Muscle of leg (tissue), 11 donors: ENCODE data around the gene ARSD. TPM values are rescaled to one million over a fixed set of nuclear protein-coding genes. Genes with fewer than 3 reads are reported as not detected.
"Not testable (repeated sequence)": the region's sequence is repeated elsewhere in the genome, so short reads cannot be mapped to it uniquely, and the experiment has no call there.

ENCODE experiments used
- DNase-seq: peaks from one replicate; pipeline ENCODE4 v3.0.0; 2013
- H3K27ac ChIP-seq: one replicate; pipeline ENCODE4 v1.5.1; 2013; ENCODE audit warnings: mild to moderate bottlenecking, low read length, control low read depth
- H3K27me3 ChIP-seq: one replicate; pipeline ENCODE4 v1.6.1; 2013; ENCODE audit warnings: low read length; ENCODE audit not compliant: control insufficient read depth, insufficient read depth
- H3K36me3 ChIP-seq: one replicate; pipeline ENCODE4 v1.6.1; 2013; ENCODE audit warnings: low read length; ENCODE audit not compliant: control insufficient read depth, insufficient read depth
- H3K4me1 ChIP-seq: one replicate; pipeline ENCODE4 v1.6.1; 2013; ENCODE audit warnings: low read length; ENCODE audit not compliant: control insufficient read depth, insufficient read depth
- H3K4me3 ChIP-seq: one replicate; pipeline ENCODE4 v1.5.1; 2013; ENCODE audit warnings: low read length, control low read depth
- H3K9me3 ChIP-seq: replicated peaks from 2 replicates; pipeline ENCODE4 v1.6.1; 2013; ENCODE audit warnings: low read depth, low read length; ENCODE audit not compliant: control insufficient read depth
- WGBS: methylation state at CpG from one replicate; pipeline ENCODE4 v1.1.5; 2013; ENCODE audit warnings: missing lambda C conversion rate; ENCODE audit not compliant: insufficient coverage; 5-methylcytosine and 5-hydroxymethylcytosine counted together
- polyA plus RNA-seq, 8 donors: library from polyadenylated mRNA; unstranded; fragments of 120-200 nt; gene quantifications; one replicate each; pipeline versions ENCODE4 v1.2.1 to v1.2.3, GENCODE V29; 2013; ENCODE audit warnings: inconsistent platforms in 1 of 8, low replicate concordance in 1 of 8; ENCODE audit not compliant: insufficient read length in 8 of 8, insufficient read depth in 1 of 8
- total RNA-seq: library from RNA; stranded (reverse); fragments of 120-200 nt; gene quantifications from one replicate; pipeline ENCODE4 v1.2.4, GENCODE V29; 2013

Gene ARSD
- total and polyA plus RNA-seq, 9 donors: 7.1 to 10.9 (median 8.4) TPM

DNA sequence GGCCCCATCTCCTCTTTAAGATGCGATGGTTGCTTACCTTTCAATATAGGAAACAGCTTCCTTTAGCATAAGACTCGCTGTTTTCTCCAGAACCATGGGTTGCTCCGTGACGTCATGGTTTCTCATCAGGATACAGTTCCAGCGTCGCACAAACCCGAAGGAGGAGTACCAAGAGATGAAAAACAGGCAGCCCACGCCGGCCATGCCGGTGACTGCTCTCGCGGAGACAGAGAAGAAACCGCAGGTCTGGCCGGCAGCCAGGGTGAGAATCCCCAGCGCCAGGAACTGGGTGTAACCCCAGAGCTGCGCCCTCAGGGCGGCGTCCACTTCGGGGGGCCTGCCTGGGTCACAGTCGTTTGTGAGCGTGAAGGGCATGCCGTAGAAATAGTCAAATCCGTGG, 11.4 kb downstream of the ARSD start:
- WGBS: 94% methylated on average over 22 of the region's 23 CpGs
- Histone ChIP-seq H3K4me1 (no peaks in the 10 kb centered on the region), H3K27me3 (no peaks in the 10 kb centered on the region), H3K27ac (no peak overlapping the region), H3K4me3 (no peak overlapping the region), H3K36me3 (peaks cover 8% of the 10 kb centered on the region), H3K9me3 (no peaks in the 10 kb centered on the region)
- no peak for DNase-seq

DNA sequence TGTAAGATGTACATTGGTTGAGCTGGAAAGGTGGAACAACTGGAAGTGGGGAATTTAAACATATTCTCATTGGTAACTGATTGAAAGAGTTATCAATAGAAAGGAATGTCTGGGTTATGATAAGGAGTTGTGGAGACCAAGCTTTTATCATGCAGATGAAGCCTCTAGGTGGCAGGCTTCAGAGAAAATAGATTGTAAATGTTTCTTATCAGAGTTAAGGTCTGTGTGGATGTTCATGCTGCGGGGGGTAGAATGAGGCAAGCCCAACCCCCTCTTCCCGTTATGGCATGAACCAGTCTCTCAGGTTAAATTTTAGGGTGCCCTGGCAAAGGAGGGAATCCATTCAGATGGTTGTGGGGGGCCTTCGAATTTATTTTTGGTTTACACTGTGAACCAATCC, 16.0 kb downstream of the ARSD start:
- H3K27me3 ChIP-seq: no peaks in the 10 kb centered on the region

DNA sequence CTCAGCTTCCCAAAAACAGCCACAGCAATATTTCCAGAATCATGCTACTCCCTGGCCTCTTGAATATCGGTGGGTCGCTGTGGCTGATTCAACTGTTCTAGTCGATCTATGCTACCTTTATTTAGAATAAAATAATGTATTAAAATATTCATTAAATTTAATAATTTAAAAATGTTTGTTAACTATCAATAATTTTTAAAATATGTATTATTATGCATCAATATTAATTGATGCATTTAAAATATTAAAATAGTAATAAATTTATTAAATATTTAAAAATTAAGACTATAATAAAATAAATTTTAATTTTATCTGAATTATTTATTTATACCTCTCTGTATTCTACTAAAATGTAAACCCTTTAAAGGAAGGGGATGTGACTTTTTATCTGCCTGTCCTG, 19.0 kb downstream of the ARSD start:
- Histone ChIP-seq H3K27ac (no peak overlapping the region), H3K36me3 (peaks cover 5% of the 10 kb centered on the region), H3K9me3 (no peaks in the 10 kb centered on the region), H3K4me3 (no peak overlapping the region), H3K27me3 (no peaks in the 10 kb centered on the region), H3K4me1 (no peaks in the 10 kb centered on the region)
- no peak for DNase-seq
- no CpG with 5 or more reads among the region's 3 CpGs for WGBS

More for the DNA sequence above, 16.0 kb downstream of the ARSD start:
- H3K36me3 ChIP-seq: no peaks in the 10 kb centered on the region
- no peak for DNase-seq
- H3K9me3 ChIP-seq: no peaks in the 10 kb centered on the region
- no peak overlapping the region for H3K4me3 ChIP-seq
- no peak overlapping the region for H3K27ac ChIP-seq
- H3K4me1 ChIP-seq: no peaks in the 10 kb centered on the region
- no CpG with 5 or more reads among the region's 3 CpGs for WGBS

DNA sequence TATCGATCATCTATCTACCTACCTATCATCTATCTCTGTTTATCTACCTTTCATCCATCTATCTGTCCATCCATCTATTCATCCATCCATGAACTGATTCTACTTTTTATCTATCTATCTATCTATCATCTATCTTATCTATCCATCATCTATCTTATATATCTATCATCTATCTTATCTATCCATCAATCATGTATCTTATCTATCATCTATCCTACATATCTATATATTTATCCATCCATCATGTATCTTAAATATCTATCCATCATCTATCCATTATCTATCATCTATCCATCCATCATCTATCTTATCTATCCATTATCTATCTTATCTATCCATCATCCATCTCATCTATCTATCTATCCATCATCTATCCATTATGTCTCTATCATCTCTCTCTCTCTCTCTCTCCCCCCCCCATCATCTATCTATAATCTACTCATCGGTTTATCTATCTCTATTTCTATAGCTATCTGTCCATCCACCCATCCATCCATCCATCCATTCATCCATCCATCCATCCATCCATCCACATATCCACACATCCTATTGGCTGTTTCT, 20.9 kb downstream of the ARSD start:
- H3K36me3 ChIP-seq: peaks cover 5% of the 10 kb centered on the region
- WGBS: 93% methylated on average over 2 of the region's 2 CpGs
- H3K4me3 ChIP-seq: no peak overlapping the region
- H3K27ac ChIP-seq: no peak overlapping the region
- peaks cover 13% of the 10 kb centered on the region for H3K9me3 ChIP-seq
- no peaks in the 10 kb centered on the region for H3K4me1 ChIP-seq
- peaks cover 3% of the 10 kb centered on the region for H3K27me3 ChIP-seq
- no peak for DNase-seq

DNA sequence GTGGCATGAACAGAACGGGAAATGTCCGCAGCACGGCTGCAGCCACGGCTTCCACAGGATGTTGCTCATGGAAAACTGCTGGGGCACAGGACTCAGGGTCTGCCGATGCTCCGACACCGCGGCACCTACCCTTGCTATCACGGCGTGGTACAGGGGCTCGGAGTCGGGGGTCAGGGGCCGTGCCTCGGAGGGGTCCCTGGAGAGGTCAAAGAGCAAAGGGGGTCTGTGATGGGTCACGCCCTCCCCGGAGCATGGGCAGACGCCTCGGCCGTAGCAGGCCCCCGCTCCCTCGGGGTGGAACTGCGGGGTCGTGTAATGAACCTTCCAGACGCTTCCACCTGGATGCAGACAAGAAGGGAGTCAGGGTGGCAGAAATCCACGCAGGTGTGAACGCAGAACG, 21.8 kb downstream of the ARSD start:
- no peaks in the 10 kb centered on the region for H3K4me1 ChIP-seq
- peaks cover 13% of the 10 kb centered on the region for H3K9me3 ChIP-seq
- 79% methylated on average over 24 of the region's 27 CpGs for WGBS
- H3K27ac ChIP-seq: no peak overlapping the region
- DNase-seq: no peak
- peaks cover 5% of the 10 kb centered on the region for H3K36me3 ChIP-seq
- peaks cover 3% of the 10 kb centered on the region for H3K27me3 ChIP-seq
- no peak overlapping the region for H3K4me3 ChIP-seq

DNA sequence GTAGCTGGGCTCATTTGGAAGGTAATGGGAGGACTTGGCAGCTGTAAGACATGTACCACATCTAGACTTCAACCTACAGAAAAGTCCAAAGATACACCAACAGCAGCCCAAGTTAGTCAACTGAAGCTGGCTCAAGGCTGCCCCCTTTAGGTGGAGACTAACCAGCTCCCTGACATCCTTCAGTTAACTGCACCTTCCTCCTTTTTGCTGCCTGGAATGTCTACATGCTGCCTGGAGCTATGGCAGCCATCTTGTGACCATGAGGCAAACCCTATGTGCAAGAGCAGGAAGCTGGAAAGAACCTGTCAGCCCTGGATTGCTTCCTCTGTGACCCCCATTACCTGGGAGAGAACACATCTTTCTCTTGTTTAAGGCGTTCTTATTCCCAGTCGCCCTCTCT, 25.8 kb downstream of the ARSD start:
- H3K27ac ChIP-seq: no peak overlapping the region
- DNase-seq: no peak
- no peaks in the 10 kb centered on the region for H3K4me1 ChIP-seq
- peaks cover 5% of the 10 kb centered on the region for H3K36me3 ChIP-seq
- WGBS: no CpG with 5 or more reads among the region's 2 CpGs
- H3K27me3 ChIP-seq: peaks cover 6% of the 10 kb centered on the region
- no peak overlapping the region for H3K4me3 ChIP-seq
- H3K9me3 ChIP-seq: peaks cover 13% of the 10 kb centered on the region

DNA sequence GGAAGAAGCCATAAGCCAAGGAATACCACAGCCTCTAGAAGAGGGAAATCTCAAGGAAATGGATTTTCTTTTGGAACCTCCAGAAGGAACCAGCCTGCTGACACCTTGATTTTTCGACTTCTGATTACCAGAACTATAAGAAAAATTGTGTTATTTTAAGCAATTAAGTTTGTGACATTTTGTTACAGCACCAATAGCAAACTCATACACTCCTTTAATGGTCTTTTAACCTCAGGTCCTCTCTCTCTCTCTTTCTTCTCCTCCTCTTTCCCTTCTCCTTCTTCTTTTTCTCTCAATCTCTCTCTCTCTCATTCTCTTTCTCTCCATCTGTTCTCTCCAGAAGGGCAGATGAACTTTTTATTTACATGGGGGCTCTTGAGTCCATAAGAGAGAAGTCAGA, 26.3 kb downstream of the ARSD start:
- WGBS: no CpG with 5 or more reads among the region's 1 CpG
- Histone ChIP-seq H3K36me3 (peaks cover 5% of the 10 kb centered on the region), H3K4me3 (no peak overlapping the region), H3K27ac (no peak overlapping the region), H3K9me3 (peaks cover 13% of the 10 kb centered on the region), H3K4me1 (no peaks in the 10 kb centered on the region), H3K27me3 (peaks cover 6% of the 10 kb centered on the region)
- DNase-seq: no peak

DNA sequence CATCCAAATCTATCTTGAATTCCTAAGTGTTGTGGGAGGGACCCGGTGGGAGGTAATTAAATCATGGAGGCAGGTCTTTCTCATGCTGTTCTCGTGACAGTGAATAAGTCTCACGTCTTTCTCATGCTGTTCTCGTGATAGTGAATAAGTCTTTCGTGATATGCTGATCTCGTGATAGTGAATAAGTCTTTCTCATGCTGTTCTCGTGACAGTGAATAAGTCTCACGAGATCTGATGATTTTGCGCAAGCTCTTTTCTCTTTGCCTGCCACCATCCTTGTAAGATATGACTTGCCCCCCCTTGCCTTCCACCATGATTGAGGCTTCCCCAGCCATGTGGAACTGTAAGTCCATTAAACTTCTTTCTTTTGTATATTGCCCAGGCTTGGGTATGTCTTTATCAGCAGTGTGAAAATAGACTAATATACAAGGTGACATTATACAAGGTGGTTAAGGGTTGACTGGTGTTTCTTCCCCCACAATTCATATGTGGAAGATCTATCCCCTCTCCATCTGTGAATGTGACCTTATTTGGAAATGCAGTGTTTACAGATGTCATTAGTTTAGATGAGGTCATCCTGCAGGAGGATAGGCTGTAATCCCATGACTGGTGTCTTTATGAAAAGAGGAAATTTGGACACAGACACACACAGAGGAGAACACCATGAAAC, 27.6 kb downstream of the ARSD start:
- DNase-seq: no peak
- Histone ChIP-seq H3K9me3 (peaks cover 13% of the 10 kb centered on the region), H3K4me1 (peaks cover 4% of the 10 kb centered on the region), H3K27ac (no peak overlapping the region), H3K36me3 (no peaks in the 10 kb centered on the region), H3K4me3 (no peak overlapping the region), H3K27me3 (peaks cover 8% of the 10 kb centered on the region)
- WGBS: 87% methylated on average over 7 of the region's 9 CpGs

DNA sequence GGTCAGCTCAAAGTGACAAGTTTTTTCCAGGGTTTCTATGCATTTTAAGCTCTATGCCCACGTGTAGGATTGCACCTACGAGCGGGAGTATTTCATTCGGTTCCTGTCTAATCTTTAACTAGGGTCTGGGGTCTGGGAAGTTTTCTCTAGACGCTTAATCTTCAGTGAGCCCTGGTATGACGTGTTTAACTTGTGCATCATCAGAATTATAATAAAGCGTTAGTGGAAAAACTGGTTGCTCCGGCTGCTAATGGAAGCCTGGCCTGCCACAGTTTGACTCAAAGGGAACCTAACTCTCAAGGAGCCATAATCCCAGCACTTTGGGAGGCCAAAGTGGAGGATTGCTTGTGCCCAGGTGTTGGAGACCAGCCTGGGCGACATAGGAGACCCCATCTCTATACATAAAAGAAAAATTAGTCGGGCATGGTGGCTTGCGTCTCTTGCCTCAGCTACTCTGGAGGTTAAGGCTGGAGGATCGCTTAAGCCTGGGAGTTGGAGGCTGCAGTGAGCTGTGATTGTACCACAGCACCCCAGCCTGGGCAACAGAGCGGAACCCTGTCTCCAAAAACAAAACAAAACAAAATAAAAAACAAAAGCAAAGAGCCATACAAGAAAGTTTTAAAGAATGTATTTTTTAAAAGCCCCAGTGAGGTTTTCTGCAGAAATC, 30.2 kb downstream of the ARSD start:
- H3K36me3 ChIP-seq: no peaks in the 10 kb centered on the region
- H3K9me3 ChIP-seq: peaks cover 3% of the 10 kb centered on the region
- H3K4me1 ChIP-seq: peaks cover 7% of the 10 kb centered on the region
- no peak for DNase-seq
- no peak overlapping the region for H3K4me3 ChIP-seq
- H3K27me3 ChIP-seq: peaks cover 13% of the 10 kb centered on the region
- WGBS: no CpG with 5 or more reads among the region's 13 CpGs
- no peak overlapping the region for H3K27ac ChIP-seq

DNA sequence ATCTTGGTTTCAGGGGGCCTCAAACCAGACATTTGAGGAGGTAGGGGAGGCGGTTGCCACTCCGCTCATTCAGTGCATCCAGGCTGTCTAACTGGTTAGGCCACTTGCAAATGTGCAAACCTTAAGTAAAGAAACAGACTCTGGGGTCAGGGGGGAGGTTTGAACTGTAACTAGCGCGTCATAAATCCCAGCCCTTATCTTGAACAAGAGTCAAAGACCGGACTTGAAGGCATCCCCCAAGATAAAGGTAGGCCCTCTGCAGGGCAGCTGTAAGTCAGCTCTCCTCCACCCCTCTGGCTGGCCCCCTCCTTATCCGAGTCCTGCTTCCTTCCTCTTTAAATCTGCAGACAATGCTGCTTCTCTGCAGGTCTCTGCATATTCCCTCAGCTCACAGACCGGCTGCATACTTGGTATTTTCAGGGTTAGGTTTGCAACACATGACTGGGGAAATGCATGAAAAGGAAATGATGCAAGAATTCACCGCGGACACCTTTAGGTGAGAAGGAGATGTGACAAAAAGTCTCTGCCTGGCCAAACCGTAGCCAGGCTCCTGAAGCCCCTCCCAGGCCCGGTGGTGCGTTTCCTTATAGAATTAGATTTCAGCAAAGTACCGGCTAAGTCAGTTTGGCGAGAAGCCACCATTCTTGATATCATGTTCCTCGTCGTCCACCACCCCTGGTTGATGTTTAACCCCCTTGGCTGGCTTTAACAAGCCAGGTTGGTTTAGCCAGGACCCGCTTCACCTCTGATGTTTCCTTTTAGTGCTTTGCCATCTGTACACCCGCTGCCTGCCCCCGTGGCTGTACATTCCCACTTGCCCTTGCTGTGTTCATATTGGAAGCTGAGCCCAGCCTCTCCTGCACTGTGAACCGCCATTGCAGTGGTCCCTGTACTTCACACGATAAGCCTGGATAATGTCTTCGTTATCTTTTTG, 31.2 kb downstream of the ARSD start:
- not testable (repeated sequence) for H3K27ac ChIP-seq, H3K4me1 ChIP-seq, H3K9me3 ChIP-seq, H3K36me3 ChIP-seq, H3K4me3 ChIP-seq
- DNase-seq: peak; percentile 11
- WGBS: 9% methylated on average over 19 of the region's 22 CpGs
- H3K27me3 ChIP-seq: peaks cover 13% of the 10 kb centered on the region
